HG02884 (cell line): ENCODE measurements around the gene SETBP1.
"Not testable (repeated sequence)": the region's sequence is repeated elsewhere in the genome, so short reads cannot be mapped to it uniquely, and the experiment has no call there.

Experiments used
- ATAC-seq: cut with Tn5 transposase; IDR thresholded peaks from one replicate; pipeline ENCODE4 v1.9.1; 2021; ENCODE audit warnings: mild to moderate bottlenecking, moderate library complexity; ENCODE audit not compliant: unreplicated experiment

SETBP1 gene

DNA sequence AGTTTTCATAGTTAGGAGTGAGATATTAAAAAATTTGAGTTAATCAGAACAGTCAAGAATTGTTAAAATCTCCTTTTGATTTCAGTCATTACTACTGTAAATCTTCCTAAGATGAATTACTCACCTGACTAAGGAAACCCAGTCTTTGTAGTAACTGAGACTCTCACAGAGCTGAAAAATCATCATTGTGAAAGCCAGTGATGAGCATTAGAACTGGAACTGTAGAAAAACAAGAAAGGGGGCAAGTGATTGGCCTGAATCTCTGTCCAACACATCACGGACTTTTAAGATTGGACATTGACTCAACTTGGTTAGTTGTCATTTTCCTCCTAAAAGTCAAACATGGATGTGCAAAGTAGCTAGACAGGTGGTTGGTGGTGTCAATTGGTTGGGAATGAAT, 21.9 kb downstream of the SETBP1 start:
- ATAC-seq: no peak

GRCh38 chr18:44704135-44704789, 23.6 kb downstream of the SETBP1 start:
- no peak for ATAC-seq

GRCh38 chr18:44705075-44705675, 24.5 kb downstream of the SETBP1 start:
- ATAC-seq: no peak

GRCh38 chr18:44708451-44709083, 27.9 kb downstream of the SETBP1 start:
- ATAC-seq: no peak

DNA sequence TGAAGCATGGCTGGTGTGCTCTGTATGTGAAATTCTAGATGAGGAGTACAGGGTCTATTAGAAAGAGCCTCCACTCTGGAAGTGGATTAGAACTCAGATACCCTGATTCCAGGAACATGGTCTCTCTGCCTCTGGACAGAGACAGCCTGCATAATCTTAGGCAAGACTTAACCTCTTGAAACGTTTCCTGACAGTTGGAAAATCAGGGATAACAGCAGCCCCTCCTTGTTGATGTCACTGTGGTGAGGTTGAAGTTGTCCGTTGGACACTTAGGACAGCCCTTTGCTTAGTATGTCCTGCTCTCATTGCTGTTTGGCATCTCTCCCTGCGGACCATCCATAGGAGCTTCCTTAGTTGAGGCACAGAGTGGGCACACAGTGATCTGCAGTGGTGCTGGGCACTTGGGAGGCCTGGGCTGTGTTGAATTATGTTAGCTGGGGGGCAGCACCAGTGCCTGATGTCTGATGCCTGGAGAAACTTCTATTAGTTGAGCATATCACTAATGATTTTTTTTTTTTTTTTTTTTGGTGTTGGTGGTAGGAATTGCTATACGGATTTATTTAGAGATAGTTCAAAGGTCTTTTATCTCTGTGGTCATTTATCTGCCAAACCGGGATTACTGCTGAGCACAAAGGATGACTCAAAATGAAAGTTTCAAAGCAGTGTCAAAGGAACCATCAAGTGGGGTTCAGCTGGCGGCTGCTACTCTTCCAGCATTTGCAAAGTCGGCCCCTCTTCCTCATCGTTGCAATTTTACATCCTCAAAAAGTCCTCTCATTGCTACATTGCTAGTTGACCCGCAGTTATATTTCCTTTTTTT, 28.8 kb downstream of the SETBP1 start:
- ATAC-seq: peak; percentile 94

GRCh38 chr18:44710931-44711330, 30.2 kb downstream of the SETBP1 start:
- ATAC-seq: no peak

DNA sequence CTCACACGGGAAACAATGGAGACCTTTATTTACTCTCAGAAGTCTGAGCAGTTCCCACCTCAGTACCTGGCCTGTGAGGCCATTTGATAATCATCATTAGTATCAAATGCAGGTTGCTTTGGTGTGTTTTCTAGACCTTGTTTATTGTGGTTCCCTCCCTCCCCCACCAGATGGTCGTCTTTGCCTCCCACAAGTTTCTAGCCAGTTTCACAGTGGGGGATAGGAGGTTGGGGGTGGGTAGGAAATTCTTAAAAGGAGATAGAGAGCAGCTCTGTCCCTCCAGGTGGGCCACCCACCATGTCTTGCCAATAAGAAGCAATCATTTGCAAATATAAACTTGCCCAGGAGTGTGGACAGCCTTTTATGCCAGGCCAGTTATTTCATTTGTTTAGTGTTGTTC, 31.3 kb downstream of the SETBP1 start:
- ATAC-seq: no peak

DNA sequence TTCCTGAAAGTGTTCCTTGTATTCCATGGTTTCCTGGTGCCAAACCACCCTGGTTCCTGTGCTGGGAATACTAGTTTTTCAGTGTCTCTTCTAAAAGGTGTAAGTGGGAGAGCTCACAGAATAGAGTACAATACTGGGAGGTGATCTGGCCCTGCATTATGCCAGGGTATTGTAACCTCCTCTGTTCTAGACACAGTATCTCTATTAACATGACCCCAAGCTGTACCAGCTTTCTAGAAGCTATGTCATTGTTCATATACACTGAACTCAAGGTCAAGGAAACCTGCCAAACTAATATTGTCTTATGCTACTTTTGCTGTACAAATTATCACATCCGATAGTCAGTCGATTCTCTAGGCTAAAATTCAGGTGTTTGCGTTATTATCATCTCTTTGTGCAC, 32.7 kb downstream of the SETBP1 start:
- no peak for ATAC-seq

DNA sequence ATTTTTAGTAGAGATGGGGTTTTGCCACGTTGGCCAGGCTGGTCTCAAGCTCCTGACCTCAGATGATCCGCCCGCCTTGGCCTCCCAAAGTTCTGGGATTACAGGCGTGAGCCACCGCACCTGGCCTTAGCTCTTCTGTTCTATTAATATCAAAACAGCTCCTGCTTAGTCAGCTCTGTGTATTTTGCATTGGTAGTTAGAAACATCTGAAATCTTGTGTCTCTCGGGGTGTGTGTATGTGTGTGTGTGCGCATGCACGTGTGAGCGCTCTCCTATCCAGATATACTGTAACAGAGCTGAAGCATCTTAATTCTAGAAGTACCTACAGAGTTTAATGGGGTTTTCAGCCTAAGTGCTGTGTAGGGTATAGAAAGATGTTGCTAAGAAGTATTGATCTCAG, 33.7 kb downstream of the SETBP1 start:
- no peak for ATAC-seq

DNA sequence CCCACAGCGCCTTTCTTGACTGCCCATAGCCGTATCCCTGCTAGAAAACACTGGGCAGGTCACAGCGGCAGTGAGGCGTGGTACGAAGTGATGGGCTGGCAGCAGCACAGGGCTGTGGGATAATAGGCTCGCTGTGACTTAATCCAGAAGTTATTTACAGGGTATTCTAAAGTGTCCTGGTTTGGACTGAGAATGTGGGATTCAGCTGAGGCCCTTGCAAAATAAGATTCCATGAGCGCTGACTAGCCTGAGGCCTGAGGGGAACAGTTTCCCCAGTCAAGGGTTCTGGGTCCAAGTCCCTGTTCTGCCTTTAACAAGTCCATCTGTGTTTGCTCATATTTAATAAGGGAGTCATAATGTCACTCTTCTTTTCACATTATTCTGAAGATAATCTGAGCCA, 34.6 kb downstream of the SETBP1 start:
- no peak for ATAC-seq

- no peak for ATAC-seq
Measured at GRCh38 chr18:44715842-44716241, 35.2 kb downstream of the SETBP1 start.

DNA sequence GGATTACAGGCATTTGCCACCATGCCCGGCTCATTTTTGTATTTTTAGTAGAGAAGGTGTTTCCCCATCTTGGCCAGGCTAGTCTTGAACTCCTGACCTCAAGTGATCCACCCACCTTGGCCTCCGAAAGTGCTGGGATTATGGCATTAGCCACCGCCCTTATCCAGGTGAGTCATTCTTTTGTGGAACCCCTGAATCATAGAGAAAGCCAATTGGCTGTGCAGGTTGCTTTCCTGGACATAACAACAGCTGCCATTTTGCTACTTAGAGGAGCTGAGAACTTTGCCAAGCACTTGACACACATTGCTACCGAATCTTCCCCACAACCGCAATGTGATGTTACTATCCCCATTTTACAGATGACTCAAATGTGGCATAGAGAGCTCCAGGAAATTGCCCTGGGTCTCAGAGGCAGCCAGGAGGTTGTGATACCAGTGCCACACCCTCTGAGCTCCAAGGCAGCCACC, 36.0 kb downstream of the SETBP1 start:
- ATAC-seq: no peak

GRCh38 chr18:44719519-44720060, 38.9 kb downstream of the SETBP1 start:
- ATAC-seq: no peak

GRCh38 chr18:44721748-44722147, 41.1 kb downstream of the SETBP1 start:
- ATAC-seq: not testable (repeated sequence)

- ATAC-seq: peak; percentile 36
Measured at GRCh38 chr18:44723411-44723810, 42.7 kb downstream of the SETBP1 start.

DNA sequence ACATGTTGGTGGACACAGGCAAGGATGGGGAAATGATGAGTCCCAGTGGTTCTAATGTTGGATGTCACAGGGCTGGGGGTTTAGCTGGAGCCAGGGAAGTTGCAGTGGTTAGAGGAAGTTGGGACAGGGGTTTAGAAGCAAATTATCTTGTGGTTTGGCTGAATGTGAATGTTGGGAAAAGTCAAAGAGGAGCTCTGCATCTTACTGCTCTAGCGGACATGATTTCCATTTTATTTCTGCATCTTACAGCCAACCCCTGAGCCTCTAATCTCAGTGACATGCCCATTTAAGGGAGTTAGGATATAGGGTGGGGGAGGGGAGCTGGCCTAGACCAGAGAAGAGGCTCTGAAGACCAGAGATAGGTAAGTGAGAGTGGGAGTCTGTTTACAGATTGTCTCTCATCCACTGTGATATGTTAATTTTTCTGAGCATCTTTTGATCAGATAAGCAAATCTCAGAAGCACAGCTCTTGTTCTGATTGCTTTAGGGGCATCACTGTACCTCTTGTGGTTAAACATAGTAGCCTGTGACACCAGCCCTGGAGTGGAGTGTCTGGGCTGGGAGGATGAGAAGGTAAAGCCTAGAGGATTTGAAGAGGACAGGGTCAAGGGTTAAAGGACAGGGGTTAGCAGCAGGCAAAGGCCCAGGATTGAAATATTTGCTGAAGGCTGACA, 43.6 kb downstream of the SETBP1 start:
- no peak for ATAC-seq

GRCh38 chr18:44725300-44726058, 44.8 kb downstream of the SETBP1 start:
- ATAC-seq: peak; percentile 46

- no peak for ATAC-seq
Measured at GRCh38 chr18:44726059-44726421, 45.4 kb downstream of the SETBP1 start.

GRCh38 chr18:44727291-44727690, 46.6 kb downstream of the SETBP1 start:
- ATAC-seq: no peak

DNA sequence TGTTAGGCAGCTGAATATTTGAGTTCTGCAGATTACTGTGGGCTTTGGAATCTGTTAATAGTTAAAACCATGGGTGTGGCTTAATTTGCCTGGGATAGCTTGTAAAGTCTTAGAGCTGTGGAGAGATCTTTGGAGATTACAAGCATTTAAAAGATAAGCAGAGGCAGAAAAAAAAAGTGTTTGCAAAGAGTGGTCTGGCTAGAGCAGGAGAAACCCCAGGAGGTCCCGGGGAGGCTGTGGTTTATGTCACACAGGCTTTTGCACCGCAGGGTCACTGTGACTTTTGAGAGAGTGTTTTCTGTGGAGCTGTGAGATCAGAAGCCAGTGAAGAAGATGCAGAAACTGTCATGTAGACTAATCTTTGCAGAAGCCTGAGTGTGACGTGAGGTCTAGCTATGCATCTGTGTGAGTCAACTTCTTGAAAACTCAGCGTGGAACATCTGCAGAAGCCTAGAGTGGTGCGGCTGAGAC, 49.0 kb downstream of the SETBP1 start:
- no peak for ATAC-seq
